Measurements from ENCODE around the gene SIDT2.

DNA sequence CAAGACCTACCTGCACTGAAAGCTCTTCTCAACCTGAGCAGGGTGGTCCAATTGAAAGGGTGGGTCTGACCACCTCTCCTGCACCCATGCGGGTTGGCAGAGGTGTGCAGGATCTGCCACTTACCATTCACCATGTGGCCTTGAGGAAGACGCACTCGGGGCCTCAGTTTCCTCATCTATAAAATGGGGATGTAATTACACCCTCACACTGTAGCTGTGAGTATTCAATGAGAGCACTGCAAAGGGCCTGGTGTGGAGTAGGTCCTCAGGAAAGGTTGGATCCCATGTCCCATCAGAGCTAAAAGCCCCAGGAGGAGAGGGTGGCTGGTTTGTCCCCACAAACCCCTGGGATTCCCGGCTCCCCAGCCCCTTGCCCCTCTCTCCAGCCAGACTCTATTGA is 20.1 kb downstream of the SIDT2 start:
- TF ChIP-seq, protein P1, sequence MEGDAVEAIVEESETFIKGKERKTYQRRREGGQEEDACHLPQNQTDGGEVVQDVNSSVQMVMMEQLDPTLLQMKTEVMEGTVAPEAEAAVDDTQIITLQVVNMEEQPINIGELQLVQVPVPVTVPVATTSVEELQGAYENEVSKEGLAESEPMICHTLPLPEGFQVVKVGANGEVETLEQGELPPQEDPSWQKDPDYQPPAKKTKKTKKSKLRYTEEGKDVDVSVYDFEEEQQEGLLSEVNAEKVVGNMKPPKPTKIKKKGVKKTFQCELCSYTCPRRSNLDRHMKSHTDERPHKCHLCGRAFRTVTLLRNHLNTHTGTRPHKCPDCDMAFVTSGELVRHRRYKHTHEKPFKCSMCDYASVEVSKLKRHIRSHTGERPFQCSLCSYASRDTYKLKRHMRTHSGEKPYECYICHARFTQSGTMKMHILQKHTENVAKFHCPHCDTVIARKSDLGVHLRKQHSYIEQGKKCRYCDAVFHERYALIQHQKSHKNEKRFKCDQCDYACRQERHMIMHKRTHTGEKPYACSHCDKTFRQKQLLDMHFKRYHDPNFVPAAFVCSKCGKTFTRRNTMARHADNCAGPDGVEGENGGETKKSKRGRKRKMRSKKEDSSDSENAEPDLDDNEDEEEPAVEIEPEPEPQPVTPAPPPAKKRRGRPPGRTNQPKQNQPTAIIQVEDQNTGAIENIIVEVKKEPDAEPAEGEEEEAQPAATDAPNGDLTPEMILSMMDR (IDR thresholded peaks at IDR 0.05; ENCODE audit: control extremely low read depth in 1 of 3, insufficient read depth in 1 of 3, low read depth in 1 of 3, low read length in 3 of 3) = no peak
- TF ChIP-seq POLR2AphosphoS5 (IDR thresholded peaks at IDR 0.05; ENCODE audit: low read depth, low read length) (no peak; the same call in 1 of the 2 replicates), EZH2 (IDR thresholded peaks at IDR 0.05; ENCODE audit: low read depth, low read length, severe bottlenecking) (no peak), SIN3A (conservative IDR thresholded peaks at IDR 0.05 in 1 of 2, IDR thresholded peaks at IDR 0.05 in 1 of 2; ENCODE audit: low read depth in 1 of 2, low read length in 2 of 2) (no peak), SIX5 (IDR thresholded peaks at IDR 0.05; ENCODE audit: low read depth, low read length) (no peak)

Measured in H1 (cell line).